CD14-positive monocyte (primary cell): Measurements from ENCODE around the gene URM1. TPM values are rescaled to one million over a fixed set of nuclear protein-coding genes. Genes with fewer than 3 reads are reported as not detected.

ENCODE experiments used
- DNase-seq, 3 donors: peaks; one replicate each; pipeline ENCODE4 v3.0.0-alpha.2; 2011 to 2022
- H2AFZ ChIP-seq: 2 replicates; pipeline ENCODE4 v1.6.0; 2012; ENCODE audit warnings: mild to moderate bottlenecking, low read depth, low read length, inconsistent platforms; ENCODE audit not compliant: insufficient read depth, poor library complexity, severe bottlenecking
- H3K27ac ChIP-seq, 2 donors: 1 replicate in 1 of 2; 2 replicates in 1 of 2; pipeline ENCODE4 v1.5.1; 2012 to 2013; ENCODE audit warnings: low read length in 2 of 2, control low read depth in 1 of 2, inconsistent platforms in 1 of 2, low read depth in 1 of 2, mild to moderate bottlenecking in 1 of 2
- H3K27me3 ChIP-seq, 2 donors: one replicate each; pipeline versions ENCODE4 v1.6.0 to v1.6.1; 2011 to 2013; ENCODE audit warnings: low read length in 2 of 2; ENCODE audit not compliant: control insufficient read depth in 2 of 2, insufficient read depth in 2 of 2
- H3K36me3 ChIP-seq, 2 donors: replicated peaks in 1 of 2; 1 replicate in 1 of 2; 2 replicates in 1 of 2; pipeline versions ENCODE4 v1.5.1 to v1.6.1; 2012 to 2013; ENCODE audit warnings: low read length in 2 of 2, control low read depth in 1 of 2, inconsistent platforms in 1 of 2, mild to moderate bottlenecking in 1 of 2; ENCODE audit not compliant: insufficient read depth in 2 of 2, control insufficient read depth in 1 of 2
- H3K4me1 ChIP-seq, 2 donors: 1 replicate in 1 of 2; 2 replicates in 1 of 2; pipeline versions ENCODE4 v1.5.1 to v1.6.1; 2012 to 2013; ENCODE audit warnings: low read length in 2 of 2, control low read depth in 1 of 2, inconsistent platforms in 1 of 2, mild to moderate bottlenecking in 1 of 2, moderate library complexity in 1 of 2; ENCODE audit not compliant: insufficient read depth in 2 of 2, control insufficient read depth in 1 of 2
- H3K4me2 ChIP-seq: replicated peaks from 2 replicates; pipeline ENCODE3; 2012; ENCODE audit warnings: low read length, moderate library complexity, mild to moderate bottlenecking; ENCODE audit not compliant: poor library complexity, severe bottlenecking; ENCODE audit errors: extremely low read depth
- H3K4me3 ChIP-seq, 3 experiments: fragments of 200-600 bp in 1 of 3; sonication (generic) in 1 of 3; replicated peaks in 1 of 3; 1 replicate in 2 of 3; 2 replicates in 1 of 3; pipeline ENCODE4 v1.5.1; 2011 to 2013; ENCODE audit warnings: low read length in 3 of 3, mild to moderate bottlenecking in 3 of 3, control low read depth in 2 of 3, low read depth in 2 of 3, inconsistent platforms in 1 of 3, moderate library complexity in 1 of 3
- H3K79me2 ChIP-seq: 2 replicates; pipeline ENCODE4 v1.6.0; 2012; ENCODE audit warnings: mild to moderate bottlenecking, control low read depth, inconsistent platforms, low read length, moderate library complexity; ENCODE audit not compliant: insufficient read depth
- H3K9ac ChIP-seq: 2 replicates; pipeline ENCODE4 v1.6.0; 2017; ENCODE audit warnings: low read length, mild to moderate bottlenecking; ENCODE audit not compliant: insufficient read depth, poor library complexity, severe bottlenecking
- H3K9me3 ChIP-seq, 2 donors: replicated peaks in 1 of 2; 1 replicate in 1 of 2; 2 replicates in 1 of 2; pipeline versions ENCODE4 v1.5.1 to v1.6.1; 2012 to 2013; ENCODE audit warnings: low read length in 2 of 2, control low read depth in 1 of 2; ENCODE audit not compliant: control insufficient read depth in 1 of 2, insufficient read depth in 1 of 2
- H4K20me1 ChIP-seq: 2 replicates; pipeline ENCODE4 v1.6.0; 2012; ENCODE audit warnings: mild to moderate bottlenecking, low read length, control low read depth, moderate library complexity; ENCODE audit not compliant: insufficient read depth
- H3K27ac Mint-ChIP-seq, 7 donors: one replicate each; pipeline ENCODE4 v1.8.0; 2020; ENCODE audit warnings: mild to moderate bottlenecking in 7 of 7, mixed read lengths in 7 of 7, moderate library complexity in 6 of 7, inconsistent platforms in 2 of 7
- H3K27me3 Mint-ChIP-seq, 3 donors: one replicate each; pipeline ENCODE4 v1.8.0; 2021 to 2022; ENCODE audit warnings: low read depth in 3 of 3, mild to moderate bottlenecking in 3 of 3, mixed read lengths in 3 of 3, moderate library complexity in 3 of 3, inconsistent platforms in 1 of 3
- H3K36me3 Mint-ChIP-seq, 2 donors: one replicate each; pipeline ENCODE4 v1.8.0; 2020; ENCODE audit warnings: mixed read lengths in 2 of 2, inconsistent platforms in 1 of 2, mild to moderate bottlenecking in 1 of 2
- H3K4me1 Mint-ChIP-seq: one replicate; pipeline ENCODE4 v1.8.0; 2020; ENCODE audit warnings: mild to moderate bottlenecking, mixed read lengths
- H3K4me3 Mint-ChIP-seq, 2 donors: one replicate each; pipeline ENCODE4 v1.8.0; 2020; ENCODE audit warnings: mild to moderate bottlenecking in 2 of 2, mixed read lengths in 2 of 2, moderate library complexity in 1 of 2
- H3K9me3 Mint-ChIP-seq, 7 donors: one replicate each; pipeline ENCODE4 v1.8.0; 2020 to 2022; ENCODE audit warnings: mixed read lengths in 7 of 7, mild to moderate bottlenecking in 6 of 7, moderate library complexity in 6 of 7, inconsistent platforms in 2 of 7
- CTCF ChIP-seq: fragments of 200-600 bp; IDR thresholded peaks from one replicate; pipeline ENCODE4 v1.8.0; 2022; ENCODE audit warnings: antibody characterized with exemption, mild to moderate bottlenecking
- WGBS: methylation state at CpG from one replicate; pipeline ENCODE4 v1.1.5; 2013; ENCODE audit warnings: missing lambda C conversion rate; ENCODE audit not compliant: insufficient coverage; 5-methylcytosine and 5-hydroxymethylcytosine counted together
- intact Hi-C, 2 donors: fragments of 100-400 bp; cut with micrococcal nuclease; formaldehyde crosslinking; loops; one replicate each; pipeline versions ENCODE4 v1.15.0 to v1.15.1; 2023
- polyA plus RNA-seq, 3 donors: library from polyadenylated mRNA; depleted of rRNA in 1 of 3; unstranded in 2 of 3; stranded (reverse) in 1 of 3; fragments of 300-500 nt in 2 of 3; fragments of >200 nt in 1 of 3; fragmentation: Illumina TruSeq in 2 of 3; gene quantifications; 1 replicate in 2 of 3; 2 replicates in 1 of 3; pipeline ENCODE4 v1.2.3, GENCODE V29; 2012 to 2021

URM1 gene
- polyA plus RNA-seq, 3 donors, result 37.5 to 39.7 (median 38.3) TPM

- Histone ChIP-seq H3K4me1 (peaks cover 12 to 15% of the 10 kb centered on the region in 2 donors), H3K36me3 (peaks cover 3 to 25% of the 10 kb centered on the region in 2 donors), H3K9me3 (no peaks in the 10 kb centered on the region), H3K27me3 (no peaks in the 10 kb centered on the region), H3K79me2 (no peaks in the 10 kb centered on the region), H4K20me1 (no peaks in the 10 kb centered on the region), H3K9ac (peak within 1 kb of the TSS; percentile 69), H3K4me3 (peak within 1 kb of the TSS; percentile 65 to 90 (median 81)), H3K27ac (peak within 1 kb of the TSS; percentile 16 to 59), H3K4me2 (peak within 1 kb of the TSS; percentile 95), H2AFZ (peak within 1 kb of the TSS; percentile 94)
- peak; percentile 32 to 68 (median 49) for DNase-seq
- H3K27ac Mint-ChIP-seq, result peak within 1 kb of the TSS in 6 of 7 donors; percentile 19 to 87 (median 81)
- H3K9me3 Mint-ChIP-seq, result no peaks in the 10 kb centered on the region
- H3K4me3 Mint-ChIP-seq, result peak within 1 kb of the TSS; percentile 84 to 95
- H3K4me1 Mint-ChIP-seq, result peaks cover 13% of the 10 kb centered on the region
- H3K27me3 Mint-ChIP-seq, result peaks cover 0 to 3% (median 0%) of the 10 kb centered on the region in 3 donors
- intact Hi-C loops, result loop anchor here in 1 of 2 donors (2.0 kb wide), 1 partner anchor 17 kb away; the partner anchor contains the start of genes COQ4 and TRUB2
- no peak for TF ChIP-seq CTCF
- peaks cover 21 to 27% of the 10 kb centered on the region in 2 donors for H3K36me3 Mint-ChIP-seq
- 8% methylated on average over 64 of the region's 75 CpGs for WGBS
These were observed 31.1 kb upstream of the URM1 start, which contains the start of gene SLC27A4 for GRCh38 chr9:128339761-128340690. Gene SLC27A4 (plus strand): TSS chr9:128340527. CDS start chr9:128343133, 2,606 bp downstream.

- Histone ChIP-seq H3K4me3 (peak overlapping the region; percentile 65 to 90 (median 81)), H3K4me2 (peak overlapping the region; percentile 95), H3K36me3 (peaks cover 10 to 33% of the 10 kb centered on the region in 2 donors), H3K9ac (peak overlapping the region; percentile 69), H4K20me1 (no peaks in the 10 kb centered on the region), H3K4me1 (peaks cover 12 to 15% of the 10 kb centered on the region in 2 donors), H2AFZ (peak overlapping the region; percentile 94), H3K27ac (peak overlapping the region; percentile 16 to 41), H3K27me3 (no peaks in the 10 kb centered on the region), H3K79me2 (no peaks in the 10 kb centered on the region), H3K9me3 (no peaks in the 10 kb centered on the region)
- Mint-ChIP-seq H3K27ac (peak overlapping the region in 4 of 7 donors; percentile 63 to 87 (median 74)), H3K9me3 (no peaks in the 10 kb centered on the region), H3K36me3 (peaks cover 28 to 33% of the 10 kb centered on the region in 2 donors), H3K4me3 (peak overlapping the region; percentile 84 to 95), H3K4me1 (peaks cover 13% of the 10 kb centered on the region), H3K27me3 (peaks cover 0 to 3% (median 0%) of the 10 kb centered on the region in 3 donors)
- TF ChIP-seq CTCF, result no peak
- intact Hi-C loops, result loop anchor here in 1 of 2 donors (2.0 kb wide), 1 partner anchor 18 kb away; the partner anchor contains the start of genes COQ4 and TRUB2
- under 1% methylated on average over 40 of the region's 48 CpGs for WGBS
- DNase-seq, result no peak
These were observed 30.3 kb upstream of the URM1 start for GRCh38 chr9:128340691-128341434.
